Liver (tissue), 9 donors: ENCODE measurements around the gene RASA3. TPM values are rescaled to one million over a fixed set of nuclear protein-coding genes. Genes with fewer than 3 reads are reported as not detected.
A peak's percentile ranks its signal among the peaks of the same experiment; 100 is the strongest.

Experiments used
- DNase-seq: peaks from one replicate; pipeline ENCODE4 v3.0.0-alpha.2; 2017; ENCODE audit warnings: low spot score
- H3K27ac ChIP-seq, 2 donors: one replicate each; pipeline ENCODE4 v1.7.0; 2013; ENCODE audit warnings: inconsistent platforms in 2 of 2, low read length in 2 of 2, control low read depth in 1 of 2, low read depth in 1 of 2, mild to moderate bottlenecking in 1 of 2
- H3K27me3 ChIP-seq, 4 donors: one replicate each; pipeline versions ENCODE4 v1.6.1 to v1.7.0; 2013; ENCODE audit warnings: low read length in 3 of 4, inconsistent platforms in 1 of 4, mild to moderate bottlenecking in 1 of 4, moderate library complexity in 1 of 4; ENCODE audit not compliant: control insufficient read depth in 4 of 4, insufficient read depth in 4 of 4
- H3K36me3 ChIP-seq, 4 donors: one replicate each; pipeline versions ENCODE4 v1.6.1 to v1.7.0; 2013; ENCODE audit warnings: low read length in 3 of 4, mild to moderate bottlenecking in 3 of 4, low read depth in 1 of 4, moderate library complexity in 1 of 4; ENCODE audit not compliant: control insufficient read depth in 4 of 4, insufficient read depth in 3 of 4
- H3K4me1 ChIP-seq, 4 donors: one replicate each; pipeline versions ENCODE4 v1.6.1 to v1.7.0; 2013; ENCODE audit warnings: low read length in 3 of 4, mild to moderate bottlenecking in 3 of 4, moderate library complexity in 1 of 4; ENCODE audit not compliant: control insufficient read depth in 4 of 4, insufficient read depth in 4 of 4
- H3K4me3 ChIP-seq, 3 donors: one replicate each; pipeline versions ENCODE4 v1.6.1 to v1.7.0; 2013; ENCODE audit warnings: low read length in 3 of 3, control low read depth in 1 of 3, low read depth in 1 of 3, mild to moderate bottlenecking in 1 of 3
- H3K9ac ChIP-seq, 2 donors: one replicate each; pipeline ENCODE4 v1.7.0; 2013; ENCODE audit warnings: low read length in 2 of 2, mild to moderate bottlenecking in 2 of 2, moderate library complexity in 2 of 2, control low read depth in 1 of 2, low read depth in 1 of 2
- H3K9me3 ChIP-seq, 4 donors: one replicate each; pipeline versions ENCODE4 v1.6.1 to v1.7.0; 2013; ENCODE audit warnings: low read length in 3 of 4; ENCODE audit not compliant: control insufficient read depth in 4 of 4
- ATF3 ChIP-seq: IDR thresholded peaks from 2 replicates; pipeline ENCODE4 v1.6.1; 2016; ENCODE audit warnings: antibody characterized with exemption
- CTCF ChIP-seq: fragments of 150-350 bp; IDR thresholded peaks from 2 replicates; pipeline ENCODE4 v1.5.1; 2017; ENCODE audit warnings: improper control_type of control experiment, low read depth, low read length; ENCODE audit not compliant: missing input control
- EGR1 ChIP-seq, 2 donors: IDR thresholded peaks; 2 replicates each; pipeline ENCODE4 v1.6.1; 2016 to 2018; ENCODE audit warnings: antibody characterized with exemption in 2 of 2, low read depth in 2 of 2
- FOXA1 ChIP-seq: IDR thresholded peaks from 2 replicates; pipeline ENCODE4 v1.6.1; 2016; ENCODE audit warnings: antibody characterized with exemption
- FOXA2 ChIP-seq: IDR thresholded peaks from 2 replicates; pipeline ENCODE4 v1.6.1; 2016; ENCODE audit warnings: antibody characterized with exemption
- GABPA ChIP-seq, 2 donors: IDR thresholded peaks in 1 of 2; conservative IDR thresholded peaks in 1 of 2; 2 replicates each; pipeline ENCODE4 v1.6.1; 2016; ENCODE audit warnings: antibody characterized with exemption in 2 of 2, mild to moderate bottlenecking in 1 of 2, moderate library complexity in 1 of 2
- HNF4G ChIP-seq: IDR thresholded peaks from 2 replicates; pipeline ENCODE4 v1.6.1; 2016; ENCODE audit warnings: antibody characterized with exemption
- JUND ChIP-seq, 2 donors: IDR thresholded peaks; 2 replicates each; pipeline ENCODE4 v1.6.1; 2016; ENCODE audit warnings: antibody characterized with exemption in 2 of 2
- MAX ChIP-seq: IDR thresholded peaks from 2 replicates; pipeline ENCODE4 v1.6.1; 2016; ENCODE audit warnings: antibody characterized with exemption
- NR2F2 ChIP-seq: IDR thresholded peaks from 2 replicates; pipeline ENCODE4 v1.6.1; 2016; ENCODE audit warnings: antibody characterized with exemption
- RAD21 ChIP-seq, 2 donors: IDR thresholded peaks; 2 replicates each; pipeline ENCODE4 v1.6.1; 2016; ENCODE audit warnings: antibody characterized with exemption in 2 of 2, mild to moderate bottlenecking in 2 of 2
- REST ChIP-seq: IDR thresholded peaks from 2 replicates; pipeline ENCODE4 v1.6.1; 2016; ENCODE audit warnings: antibody characterized with exemption, mild to moderate bottlenecking
- RXRA ChIP-seq, 2 donors: IDR thresholded peaks; 2 replicates each; pipeline ENCODE4 v1.6.1; 2017 to 2018; ENCODE audit warnings: antibody characterized with exemption in 2 of 2, mild to moderate bottlenecking in 1 of 2
- SP1 ChIP-seq: IDR thresholded peaks from 2 replicates; pipeline ENCODE4 v1.6.1; 2018; ENCODE audit warnings: antibody characterized with exemption, mild to moderate bottlenecking
- TAF1 ChIP-seq: conservative IDR thresholded peaks from 2 replicates; pipeline ENCODE4 v1.6.1; 2016; ENCODE audit warnings: antibody characterized with exemption, mild to moderate bottlenecking
- YY1 ChIP-seq: IDR thresholded peaks from 2 replicates; pipeline ENCODE4 v1.6.1; 2016; ENCODE audit warnings: antibody characterized with exemption, mild to moderate bottlenecking
- ZBTB33 ChIP-seq: IDR thresholded peaks from 2 replicates; pipeline ENCODE4 v1.6.1; 2016; ENCODE audit warnings: antibody characterized with exemption
- WGBS: extraction: QIAGEN DNeasy Blood & Tissue Kit; methylation state at CpG from one replicate; pipeline ENCODE4 v1.1.7; 2013; 5-methylcytosine and 5-hydroxymethylcytosine counted together
- polyA plus RNA-seq, 2 donors: library from polyadenylated mRNA; stranded (reverse) in 1 of 2; unstranded in 1 of 2; fragments of 200-250 nt in 1 of 2; fragments of >200 nt in 1 of 2; fragmentation: Nextera tagmentation in 1 of 2; extraction: Ambion mirVana in 1 of 2; gene quantifications; one replicate each; pipeline versions ENCODE4 v1.2.1 to v1.2.3, GENCODE V29; 2013 to 2015
- total RNA-seq, 2 donors: library from RNA; depleted of rRNA; stranded (reverse); fragments of >200 nt; gene quantifications; one replicate each; pipeline ENCODE4 v1.2.3, GENCODE V29; 2014
- donor health status: healthy.
- donor health status: healthy.
- donor health status: healthy.
- donor health status: healthy.
- donor health status: healthy.

Gene RASA3
- total and polyA plus RNA-seq, 4 donors: 0.64 to 5.9 (median 3.8) TPM

GRCh38 chr13:114130131-114130836 is 2.1 kb downstream of the RASA3 start:
- peak overlapping the region; percentile 81 to 82 for H3K27ac ChIP-seq
- H3K4me1 ChIP-seq: peaks cover 12 to 31% (median 21%) of the 10 kb centered on the region in 4 donors
- H3K9ac ChIP-seq: peak overlapping the region in 1 of 2 donors; percentile 58
- TF ChIP-seq HNF4G: no peak
- TF ChIP-seq ZBTB33: no peak
- no peak for TF ChIP-seq GABPA (IDR thresholded peaks at IDR 0.05 in 1 of 2, conservative IDR thresholded peaks at IDR 0.05 in 1 of 2)
- TF ChIP-seq CTCF: no peak
- no peak for TF ChIP-seq SP1
- TF ChIP-seq MAX: no peak
- no peak for TF ChIP-seq RXRA (IDR thresholded peaks at IDR 0.05)
- no peak for TF ChIP-seq TAF1
- TF ChIP-seq YY1: no peak
- TF ChIP-seq REST: no peak
- no peaks in the 10 kb centered on the region for H3K36me3 ChIP-seq
- DNase-seq: no peak
- H3K27me3 ChIP-seq: no peaks in the 10 kb centered on the region
- peak overlapping the region in 1 of 3 donors; percentile 68 for H3K4me3 ChIP-seq
- H3K9me3 ChIP-seq: no peaks in the 10 kb centered on the region
- 43% methylated on average over 18 of the region's 18 CpGs for WGBS

- TF ChIP-seq RAD21 (IDR thresholded peaks at IDR 0.05) (no peak), EGR1 (IDR thresholded peaks at IDR 0.05; ENCODE audit: low read depth in 2 of 2) (no peak), NR2F2 (no peak), FOXA1 (no peak), JUND (IDR thresholded peaks at IDR 0.05) (no peak), RXRA (IDR thresholded peaks at IDR 0.05) (no peak), FOXA2 (no peak), SP1 (no peak), MAX (no peak), REST (no peak), GABPA (IDR thresholded peaks at IDR 0.05 in 1 of 2, conservative IDR thresholded peaks at IDR 0.05 in 1 of 2) (no peak), ATF3 (no peak)
- WGBS: 74% methylated on average over 9 of the region's 9 CpGs
- H3K4me3 ChIP-seq: no peak overlapping the region
- peak overlapping the region; percentile 81 to 82 for H3K27ac ChIP-seq
- H3K9me3 ChIP-seq: no peaks in the 10 kb centered on the region
- H3K27me3 ChIP-seq: no peaks in the 10 kb centered on the region
- DNase-seq: no peak
- peak overlapping the region in 1 of 2 donors; percentile 19 for H3K9ac ChIP-seq
- peaks cover 12 to 31% (median 21%) of the 10 kb centered on the region in 4 donors for H3K4me1 ChIP-seq
- no peaks in the 10 kb centered on the region for H3K36me3 ChIP-seq
Measured at GRCh38 chr13:114129649-114130062, 2.8 kb downstream of the RASA3 start.
